Measurements from ENCODE around the gene NTN1. TPM values are rescaled to one million over a fixed set of nuclear protein-coding genes. Genes with fewer than 3 reads are reported as not detected.
A peak's percentile ranks its signal among the peaks of the same experiment; 100 is the strongest.
"Not testable (repeated sequence)": the region's sequence is repeated elsewhere in the genome, so short reads cannot be mapped to it uniquely, and the experiment has no call there.

Gene NTN1
- total RNA-seq = 10 to 100 TPM in 2 of 4 donors, 1 to 10 TPM in 2; 5.9 to 11.6 (median 8.5) TPM

DNA sequence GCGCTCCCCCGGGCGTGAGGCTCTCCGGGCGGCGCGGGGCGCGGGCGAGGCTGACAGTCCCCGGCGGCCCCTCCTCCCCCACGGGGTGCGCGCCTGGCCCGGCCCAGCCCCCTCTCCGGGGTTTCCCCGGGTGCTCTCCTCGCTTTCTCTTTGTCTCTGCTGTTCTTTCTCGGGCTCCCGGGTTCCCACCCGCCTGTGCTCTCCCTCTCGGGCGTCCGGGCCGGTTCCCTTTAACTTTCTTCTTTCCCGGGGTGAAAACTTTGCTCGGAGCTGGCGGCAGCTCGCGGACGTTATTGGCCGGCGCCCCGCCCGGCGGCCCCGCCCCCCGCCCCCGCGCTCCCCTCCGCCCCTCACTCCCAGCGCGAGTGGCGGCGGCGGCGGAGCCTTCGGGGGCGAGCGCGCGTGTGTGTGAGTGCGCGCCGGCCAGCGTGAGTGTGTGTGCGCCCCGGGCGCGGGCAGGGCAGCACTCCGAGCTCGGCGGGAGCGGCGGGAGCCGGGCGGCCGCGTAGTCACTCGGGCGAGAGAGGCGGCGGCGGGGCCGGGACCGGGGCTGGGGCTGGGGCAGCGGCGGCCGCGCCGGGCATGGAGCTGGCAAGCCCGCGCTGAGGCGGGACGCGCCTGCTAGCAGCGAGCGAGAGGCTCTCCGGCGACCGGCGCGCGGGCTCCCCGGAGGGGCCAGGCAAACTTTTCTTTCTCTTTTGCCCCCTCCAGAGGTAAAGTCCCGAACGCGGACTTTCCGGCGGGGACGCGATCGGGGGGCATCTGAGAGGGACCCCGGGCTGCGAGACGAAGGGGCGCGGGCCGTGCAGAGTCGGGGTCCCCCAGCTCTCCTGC, at the start of gene NTN1:
Gene NTN1 (plus strand): TSS at position 353 of the 834 bp plus-strand sequence. CDS start 864 bp downstream, outside the sequence.
- TF ChIP-seq, protein P1, sequence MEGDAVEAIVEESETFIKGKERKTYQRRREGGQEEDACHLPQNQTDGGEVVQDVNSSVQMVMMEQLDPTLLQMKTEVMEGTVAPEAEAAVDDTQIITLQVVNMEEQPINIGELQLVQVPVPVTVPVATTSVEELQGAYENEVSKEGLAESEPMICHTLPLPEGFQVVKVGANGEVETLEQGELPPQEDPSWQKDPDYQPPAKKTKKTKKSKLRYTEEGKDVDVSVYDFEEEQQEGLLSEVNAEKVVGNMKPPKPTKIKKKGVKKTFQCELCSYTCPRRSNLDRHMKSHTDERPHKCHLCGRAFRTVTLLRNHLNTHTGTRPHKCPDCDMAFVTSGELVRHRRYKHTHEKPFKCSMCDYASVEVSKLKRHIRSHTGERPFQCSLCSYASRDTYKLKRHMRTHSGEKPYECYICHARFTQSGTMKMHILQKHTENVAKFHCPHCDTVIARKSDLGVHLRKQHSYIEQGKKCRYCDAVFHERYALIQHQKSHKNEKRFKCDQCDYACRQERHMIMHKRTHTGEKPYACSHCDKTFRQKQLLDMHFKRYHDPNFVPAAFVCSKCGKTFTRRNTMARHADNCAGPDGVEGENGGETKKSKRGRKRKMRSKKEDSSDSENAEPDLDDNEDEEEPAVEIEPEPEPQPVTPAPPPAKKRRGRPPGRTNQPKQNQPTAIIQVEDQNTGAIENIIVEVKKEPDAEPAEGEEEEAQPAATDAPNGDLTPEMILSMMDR (IDR thresholded peaks at IDR 0.05) = no peak
- no peak for TF ChIP-seq POLR2A (IDR thresholded peaks at IDR 0.05)
- H3K4me3 ChIP-seq (ENCODE audit: low read depth, poor library complexity, severe bottlenecking) = peak within 1 kb of the TSS; percentile 38
- WGBS, 2 donors = 0% methylated on average over 37 to 84 of the region's 111 CpGs
- DNase-seq (ENCODE audit: low spot score in 2 of 2) = peak in 1 of 2 donors; percentile 90
- intact Hi-C loops (cut with DNase I; ENCODE audit: low total_unique reads) = no loop called here

DNA sequence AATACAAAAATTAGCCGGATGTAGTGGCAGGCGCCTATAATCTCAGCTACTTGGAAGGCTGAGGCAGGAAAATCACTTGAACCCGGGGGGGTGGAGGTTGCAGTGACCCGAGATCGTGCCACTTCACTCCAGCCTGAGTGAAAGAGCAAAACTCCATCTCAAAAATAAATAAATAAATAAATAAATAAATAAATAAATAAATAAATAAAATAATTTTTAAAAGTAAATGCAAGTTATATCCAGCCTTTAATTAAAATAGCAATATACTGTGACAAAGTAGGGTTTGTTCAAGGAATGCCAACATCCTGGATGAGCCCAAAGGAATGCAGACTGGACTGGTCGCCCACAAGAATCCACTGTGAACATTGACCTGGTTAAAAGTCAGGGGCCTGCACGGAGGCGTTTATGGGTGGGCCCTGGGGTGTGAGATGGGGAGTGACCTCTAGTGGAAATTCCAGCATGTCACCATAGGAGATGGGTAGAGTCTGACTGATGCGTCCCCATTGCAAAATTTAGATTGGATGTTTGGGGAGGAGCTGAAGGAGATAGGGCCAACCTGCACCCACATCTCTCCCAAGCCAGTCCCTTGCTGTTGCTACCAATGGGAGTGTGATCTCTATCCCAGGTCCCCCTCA, 46.1 kb upstream of the NTN1 start:
- 91 to 92% methylated on average over 9 of the region's 9 CpGs for WGBS, 2 donors
- intact Hi-C loops (cut with DNase I; ENCODE audit: low total_unique reads) = no loop called here
- DNase-seq (ENCODE audit: low spot score in 2 of 2) = no peak
- no peak for TF ChIP-seq POLR2A (IDR thresholded peaks at IDR 0.05)
- TF ChIP-seq, protein P1 (IDR thresholded peaks at IDR 0.05) = no peak
- no peak overlapping the region for H3K4me3 ChIP-seq (ENCODE audit: low read depth, poor library complexity, severe bottlenecking)

DNA sequence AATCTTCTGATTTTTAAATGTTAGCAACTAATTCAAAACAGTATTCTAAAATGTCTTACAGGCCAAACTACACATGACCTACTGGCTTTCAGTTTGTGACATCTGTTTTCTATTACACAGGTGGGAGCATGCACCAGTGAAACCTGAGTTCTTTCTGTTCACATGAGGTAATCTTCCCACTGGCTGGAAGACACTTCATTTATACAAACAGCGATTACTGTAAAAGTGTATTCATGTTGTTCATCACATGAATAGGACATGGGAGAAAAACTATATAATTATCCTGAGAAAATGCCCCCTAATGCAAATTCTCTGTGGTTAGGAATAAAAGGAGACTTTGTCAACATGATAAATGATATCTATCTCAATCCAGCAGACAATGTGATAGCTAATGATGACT, 44.7 kb upstream of the NTN1 start:
- DNase-seq (ENCODE audit: low spot score in 2 of 2) = no peak
- no peak overlapping the region for H3K4me3 ChIP-seq (ENCODE audit: low read depth, poor library complexity, severe bottlenecking)
- intact Hi-C loops (cut with DNase I; ENCODE audit: low total_unique reads) = no loop called here
- 52 to 62% methylated on average over 1 of the region's 1 CpG for WGBS, 2 donors
- TF ChIP-seq, protein P1 (IDR thresholded peaks at IDR 0.05) = no peak
- TF ChIP-seq POLR2A (IDR thresholded peaks at IDR 0.05) = no peak

DNA sequence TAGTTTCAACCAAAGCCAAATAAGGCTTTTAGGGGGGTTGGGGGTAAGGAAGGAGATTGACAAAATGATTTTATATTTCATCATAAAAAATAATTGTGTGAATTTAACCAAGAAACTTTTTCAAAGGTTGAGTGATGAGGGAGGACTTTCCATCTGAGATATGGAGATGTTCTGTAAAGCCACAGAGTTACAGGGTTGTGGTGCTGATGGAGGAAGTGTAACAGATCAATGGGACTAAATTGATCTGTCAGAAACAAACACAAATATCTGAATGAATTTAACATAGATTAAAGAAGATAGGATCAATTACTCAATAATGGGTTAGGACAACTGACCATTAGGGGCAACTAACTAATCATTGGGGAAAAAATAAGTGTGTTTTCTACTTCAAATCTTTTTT, 41.6 kb upstream of the NTN1 start:
- TF ChIP-seq, protein P1 (IDR thresholded peaks at IDR 0.05) = no peak
- TF ChIP-seq POLR2A (IDR thresholded peaks at IDR 0.05) = no peak
- intact Hi-C loops (cut with DNase I; ENCODE audit: low total_unique reads) = no loop called here
- DNase-seq (ENCODE audit: low spot score in 2 of 2) = no peak
- no peak overlapping the region for H3K4me3 ChIP-seq (ENCODE audit: low read depth, poor library complexity, severe bottlenecking)

DNA sequence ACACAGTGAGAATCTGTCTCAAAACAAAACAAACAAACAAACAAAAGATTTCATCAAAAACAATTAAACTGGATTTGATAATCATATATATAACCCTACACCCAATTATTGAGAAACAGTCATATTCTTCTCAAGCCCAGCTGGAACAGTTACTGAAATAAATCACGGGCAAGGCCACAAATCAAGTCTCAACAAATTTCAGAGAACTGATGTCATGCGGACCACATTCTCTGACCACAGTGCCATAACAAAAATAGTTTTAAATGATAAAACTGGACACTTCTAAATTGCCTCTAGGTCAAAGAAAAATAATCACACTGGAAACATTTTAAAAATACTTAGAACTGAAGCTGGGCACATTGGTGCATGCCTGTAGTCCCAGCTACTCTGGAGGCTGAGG, 39.9 kb upstream of the NTN1 start:
- WGBS, 2 donors = 81 to 82% methylated on average over 2 of the region's 2 CpGs
- H3K4me3 ChIP-seq (ENCODE audit: low read depth, poor library complexity, severe bottlenecking) = no peak overlapping the region
- no peak for DNase-seq (ENCODE audit: low spot score in 2 of 2)
- intact Hi-C loops (cut with DNase I; ENCODE audit: low total_unique reads) = no loop called here
- TF ChIP-seq POLR2A (IDR thresholded peaks at IDR 0.05) = no peak
- TF ChIP-seq, protein P1 (IDR thresholded peaks at IDR 0.05) = no peak

DNA sequence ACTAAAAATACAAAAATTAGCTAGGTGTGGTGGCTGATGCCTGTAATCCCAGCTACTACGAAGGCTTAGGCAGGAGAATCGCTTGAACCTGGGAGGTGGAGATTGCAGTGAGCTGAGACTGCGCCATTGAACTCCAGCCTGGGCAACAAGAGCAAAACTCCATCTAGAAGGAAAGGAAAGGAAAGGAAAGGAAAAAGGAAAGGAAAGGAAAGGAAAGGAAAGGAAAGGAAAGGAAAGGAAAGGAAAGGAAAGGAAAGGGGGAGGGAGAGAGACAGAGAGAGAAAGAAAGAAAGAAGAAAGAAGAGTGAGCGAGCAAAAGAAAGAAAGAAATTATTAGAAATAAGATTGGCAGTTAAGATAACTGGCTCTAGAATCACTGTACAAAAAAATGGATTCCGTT, 37.1 kb upstream of the NTN1 start:
- intact Hi-C loops (cut with DNase I; ENCODE audit: low total_unique reads); DNase-seq (ENCODE audit: low spot score in 2 of 2); H3K4me3 ChIP-seq (ENCODE audit: low read depth, poor library complexity, severe bottlenecking): not testable (repeated sequence)
- WGBS, 2 donors = 93 to 97% methylated on average over 5 of the region's 5 CpGs
